SK-N-SH (cell line): ENCODE results near the gene PHLPP1. TPM values are rescaled to one million over a fixed set of nuclear protein-coding genes. Genes with fewer than 3 reads are reported as not detected.

ENCODE experiments used
- CTCF ChIA-PET: fragments of 300-600, 350-600 bp; formaldehyde crosslinking; extraction: SDS; loops from one replicate; lab custom pipeline; 2021; lab: Yijun Ruan, JAX
- POLR2A ChIA-PET: fragments of 350-600 bp; sonication (Branson Sonifier 250); formaldehyde crosslinking; extraction: SDS; loops from one replicate; lab custom pipeline; 2020; ENCODE audit warnings: antibody characterized with exemption, inconsistent platforms; lab: Yijun Ruan, JAX
- DNase-seq: peaks from one replicate; pipeline ENCODE4 v3.0.0; 2012
- H2AFZ ChIP-seq: fragments of 200-600 bp; sonication (generic); 2 replicates; pipeline ENCODE4 v1.8.1; 2016; ENCODE audit warnings: antibody characterized with exemption, mild to moderate bottlenecking, low read depth
- H3F3A ChIP-seq: fragments of 200-600 bp; sonication (generic); replicated peaks from 2 replicates; pipeline ENCODE3; 2016; ENCODE audit warnings: antibody characterized with exemption, mild to moderate bottlenecking; ENCODE audit not compliant: insufficient read depth
- H3K27ac ChIP-seq, 2 experiments: fragments of 200-500 bp in 1 of 2; fragments of 200-600 bp in 1 of 2; sonication (Bioruptor generic) in 1 of 2; sonication (generic), shearing (Covaris generic) in 1 of 2; 2 replicates each; pipeline versions ENCODE4 v1.5.1 to v1.6.1; 2014 to 2016; ENCODE audit warnings: low read depth in 2 of 2, inconsistent platforms in 1 of 2, low read length in 1 of 2, mild to moderate bottlenecking in 1 of 2, mixed read lengths in 1 of 2
- H3K27me3 ChIP-seq: fragments of 200-600 bp; sonication (generic), shearing (Covaris generic); 2 replicates; pipeline ENCODE4 v1.6.1; 2016; ENCODE audit warnings: mixed run types; ENCODE audit not compliant: insufficient read depth
- H3K36me3 ChIP-seq, 2 experiments: fragments of 200-500 bp in 1 of 2; fragments of 200-600 bp in 1 of 2; sonication (Bioruptor generic) in 1 of 2; sonication (generic) in 1 of 2; replicated peaks in 1 of 2; 2 replicates each; pipeline versions ENCODE3 to v1.5.1; 2014 to 2016; ENCODE audit warnings: low read length in 1 of 2, mild to moderate bottlenecking in 1 of 2; ENCODE audit not compliant: insufficient read depth in 2 of 2, control insufficient read depth in 1 of 2
- H3K4me1 ChIP-seq, 2 experiments: fragments of 200-500 bp in 1 of 2; fragments of 200-600 bp in 1 of 2; sonication (Bioruptor generic) in 1 of 2; sonication (generic), shearing (Covaris generic) in 1 of 2; 2 replicates each; pipeline versions ENCODE4 v1.5.1 to v1.6.1; 2014 to 2016; ENCODE audit warnings: low read depth in 1 of 2, low read length in 1 of 2, mixed run types in 1 of 2; ENCODE audit not compliant: insufficient read depth in 2 of 2, control insufficient read depth in 1 of 2
- H3K4me2 ChIP-seq: fragments of 200-600 bp; sonication (generic), shearing (Covaris generic); 2 replicates; pipeline ENCODE4 v1.6.1; 2017; ENCODE audit warnings: mixed run types
- H3K4me3 ChIP-seq, 2 experiments: fragments of 200-500 bp in 1 of 2; fragments of 200-600 bp in 1 of 2; sonication (Bioruptor generic) in 1 of 2; sonication (generic), shearing (Covaris generic) in 1 of 2; 2 replicates each; pipeline versions ENCODE4 v1.5.1 to v1.8.1; 2014 to 2016; ENCODE audit warnings: low read depth in 2 of 2, inconsistent platforms in 1 of 2, low read length in 1 of 2, mild to moderate bottlenecking in 1 of 2, mixed read lengths in 1 of 2, moderate library complexity in 1 of 2
- H3K79me2 ChIP-seq: fragments of 200-600 bp; sonication (generic); 2 replicates; pipeline ENCODE4 v1.8.1; 2017; ENCODE audit warnings: mild to moderate bottlenecking; ENCODE audit not compliant: insufficient read depth
- H3K9ac ChIP-seq: fragments of 200-600 bp; sonication (generic); 2 replicates; pipeline ENCODE4 v1.6.1; 2017; ENCODE audit warnings: mixed run types
- H3K9me2 ChIP-seq: fragments of 200-600 bp; sonication (generic); 2 replicates; pipeline ENCODE4 v1.6.1; 2017; ENCODE audit warnings: mixed run types
- H3K9me3 ChIP-seq: fragments of 200-600 bp; sonication (generic); 2 replicates; pipeline ENCODE4 v1.6.1; 2017; ENCODE audit warnings: mixed run types, mild to moderate bottlenecking, moderate library complexity
- H4K20me1 ChIP-seq: fragments of 200-600 bp; sonication (generic); 2 replicates; pipeline ENCODE4 v1.6.1; 2017; ENCODE audit warnings: mild to moderate bottlenecking, mixed run types; ENCODE audit not compliant: insufficient read depth
- EP300 ChIP-seq, 2 experiments: IDR thresholded peaks; 2 replicates each; pipeline versions ENCODE4 v1.4.0 to v1.6.1; 2012; ENCODE audit warnings: borderline replicate concordance in 1 of 2, low read depth in 1 of 2, low read length in 1 of 2
- EZH2phosphoT487 ChIP-seq: fragments of 200-600 bp; sonication (generic); IDR thresholded peaks from 2 replicates; pipeline ENCODE4 v1.6.1; 2017; ENCODE audit warnings: low read depth, mixed run types, mild to moderate bottlenecking, antibody characterized with exemption, moderate library complexity, borderline replicate concordance
- FOSL2 ChIP-seq: IDR thresholded peaks from 2 replicates; pipeline ENCODE4 v1.4.0; 2012; ENCODE audit warnings: low read depth, mild to moderate bottlenecking, moderate library complexity, borderline replicate concordance
- FOXJ3 ChIP-seq: sonication (generic); formaldehyde crosslinking; IDR thresholded peaks from 2 replicates; pipeline ENCODE4 v1.5.1; 2020; ENCODE audit warnings: mild to moderate bottlenecking, missing genetic modification reagents
- FOXM1 ChIP-seq: IDR thresholded peaks from 2 replicates; pipeline ENCODE4 v1.4.0; 2012; ENCODE audit warnings: low read depth, mild to moderate bottlenecking
- IRF3 ChIP-seq: fragments of 150-350 bp; IDR thresholded peaks from 2 replicates; pipeline ENCODE4 v1.6.1; 2016; ENCODE audit warnings: mild to moderate bottlenecking, low read depth, low read length
- JUND ChIP-seq: IDR thresholded peaks from 2 replicates; pipeline ENCODE4 v1.4.0; 2012
- MEF2A ChIP-seq: IDR thresholded peaks from 2 replicates; pipeline ENCODE4 v1.4.0; 2012; ENCODE audit warnings: low read depth, borderline replicate concordance
- MXI1 ChIP-seq: IDR thresholded peaks from 2 replicates; pipeline ENCODE4 v1.6.1; 2012; ENCODE audit warnings: mild to moderate bottlenecking, low read depth, low read length, improper control_type of control experiment
- NFIC ChIP-seq: IDR thresholded peaks from 2 replicates; pipeline ENCODE4 v1.4.0; 2012; ENCODE audit warnings: borderline replicate concordance
- PBX3 ChIP-seq: IDR thresholded peaks from 2 replicates; pipeline ENCODE4; 2012
- POLR2AphosphoS5 ChIP-seq: IDR thresholded peaks from 2 replicates; pipeline ENCODE4 v1.6.1; 2012; ENCODE audit warnings: low read depth, low read length
- RCOR1 ChIP-seq: fragments of 150-350 bp; IDR thresholded peaks from 2 replicates; pipeline ENCODE4 v1.6.1; 2017; ENCODE audit warnings: antibody characterized with exemption, low read length
- REST ChIP-seq: IDR thresholded peaks from 2 replicates; pipeline ENCODE4 v1.6.1; 2012; ENCODE audit warnings: mild to moderate bottlenecking, low read depth, low read length, moderate library complexity
- RFX5 ChIP-seq: IDR thresholded peaks from 2 replicates; pipeline ENCODE4 v1.6.1; 2012; ENCODE audit warnings: mild to moderate bottlenecking, improper control_type of control experiment, low read length
- TCF12 ChIP-seq: IDR thresholded peaks from 2 replicates; pipeline ENCODE4 v1.4.0; 2012
- TEAD4 ChIP-seq: IDR thresholded peaks from 2 replicates; pipeline ENCODE4 v1.4.0; 2012; ENCODE audit warnings: mild to moderate bottlenecking, borderline replicate concordance; ENCODE audit not compliant: insufficient read depth
- YY1 ChIP-seq: IDR thresholded peaks from 2 replicates; pipeline ENCODE4 v1.4.0; 2012; ENCODE audit warnings: low read depth, mild to moderate bottlenecking
- ZBTB33 ChIP-seq: IDR thresholded peaks from 2 replicates; pipeline ENCODE4 v1.4.0; 2012; ENCODE audit warnings: low read depth, borderline replicate concordance
- WGBS: methylation state at CpG from one replicate; pipeline ENCODE4 v1.1.6; 2017; ENCODE audit warnings: low lambda C conversion rate; 5-methylcytosine and 5-hydroxymethylcytosine counted together
- polyA plus RNA-seq, 3 experiments: library from polyadenylated mRNA; depleted of rRNA; stranded (reverse); fragments of >200 nt; gene quantifications; 2 replicates each; pipeline ENCODE4 v1.2.3, GENCODE V29; 2012

Gene PHLPP1
- polyA plus RNA-seq, 1 of the 3 experiments (the other 2 are of a cell fraction), result 4.6 TPM

GRCh38 chr18:62862466-62862865 lies 147.1 kb downstream of the PHLPP1 start:
- H3K27me3 ChIP-seq, result no peaks in the 10 kb centered on the region
- TF ChIP-seq MXI1 (no peak), FOXJ3 (CRISPR knock-in tag) (no peak), NFIC (peak; percentile 9; the same call in 1 of the 2 replicates), RCOR1 (no peak), YY1 (no peak), PBX3 (no peak), RFX5 (no peak)
- POLR2A ChIA-PET, result no interaction called here
- CTCF ChIA-PET, result no interaction called here
- no peaks in the 10 kb centered on the region for H3K9me3 ChIP-seq
- H3K79me2 ChIP-seq, result no peaks in the 10 kb centered on the region
- H3K4me2 ChIP-seq, result no peak overlapping the region
- no peaks in the 10 kb centered on the region for H3K36me3 ChIP-seq
- H3K4me3 ChIP-seq, result no peak overlapping the region
- H3K9me2 ChIP-seq, result no peaks in the 10 kb centered on the region
- H3K9ac ChIP-seq, result no peak overlapping the region
- H4K20me1 ChIP-seq, result no peaks in the 10 kb centered on the region
- H3K27ac ChIP-seq, result peak overlapping the region in 1 of 2 experiments; percentile 6; a peak in 1 of 4 replicates
- no peak for DNase-seq
- WGBS, result 92% methylated on average over 2 of the region's 2 CpGs
- H3F3A ChIP-seq, result peaks cover 5% of the 10 kb centered on the region
- no peak overlapping the region for H2AFZ ChIP-seq
- peaks cover 0 to 1% of the 10 kb centered on the region in 2 experiments; a peak in 1 of 4 replicates for H3K4me1 ChIP-seq

- Histone ChIP-seq H3K4me3 (no peak overlapping the region), H3K27me3 (no peaks in the 10 kb centered on the region), H3K4me2 (no peak overlapping the region), H2AFZ (no peak overlapping the region), H3K9ac (no peak overlapping the region), H3K79me2 (no peaks in the 10 kb centered on the region), H3K27ac (peak overlapping the region in 1 of 2 experiments; percentile 10; a peak in 1 of 4 replicates), H3F3A (peaks cover 5% of the 10 kb centered on the region), H4K20me1 (no peaks in the 10 kb centered on the region), H3K36me3 (no peaks in the 10 kb centered on the region), H3K4me1 (no peaks in the 10 kb centered on the region), H3K9me3 (no peaks in the 10 kb centered on the region), H3K9me2 (no peaks in the 10 kb centered on the region)
- 43% methylated on average over 3 of the region's 3 CpGs for WGBS
- ChIA-PET CTCF (no interaction called here), POLR2A (no interaction called here)
- DNase-seq, result no peak
- no peak for TF ChIP-seq EZH2phosphoT487
- TF ChIP-seq FOSL2, result peak; percentile 51; the same call in 1 of the 2 replicates
- peak; percentile 67; the same call in 1 of the 2 replicates for TF ChIP-seq TEAD4
- no peak for TF ChIP-seq POLR2AphosphoS5
- no peak for TF ChIP-seq ZBTB33
- peak in 1 of 2 experiments; percentile 74; a peak in 1 of 4 replicates for TF ChIP-seq EP300 (IDR thresholded peaks at IDR 0.05; ENCODE audit: borderline replicate concordance in 1 of 2, low read depth in 1 of 2, low read length in 1 of 2)
- TF ChIP-seq RCOR1, result no peak
- no peak for TF ChIP-seq IRF3
- TF ChIP-seq JUND, result peak; percentile 57; the same call in 1 of the 2 replicates
- TF ChIP-seq TCF12, result peak; percentile 73
- TF ChIP-seq FOXJ3 (CRISPR knock-in tag), result no peak
- peak; percentile 55; the same call in 1 of the 2 replicates for TF ChIP-seq MEF2A
- no peak for TF ChIP-seq FOXM1
- TF ChIP-seq YY1, result peak; percentile 57; the same call in 1 of the 2 replicates
- peak; percentile 54 for TF ChIP-seq PBX3
- no peak for TF ChIP-seq REST
Observed at GRCh38 chr18:62863579-62864001, 148.2 kb downstream of the PHLPP1 start.
